ENCODE results near the gene MUC21. TPM values are rescaled to one million over a fixed set of nuclear protein-coding genes. Genes with fewer than 3 reads are reported as not detected.

The MUC21 gene
- total and polyA plus RNA-seq, 9 of the 15 experiments (the other 6 are each of a cell fraction or from before 2014, with no cell fraction given), result not detected

DNA sequence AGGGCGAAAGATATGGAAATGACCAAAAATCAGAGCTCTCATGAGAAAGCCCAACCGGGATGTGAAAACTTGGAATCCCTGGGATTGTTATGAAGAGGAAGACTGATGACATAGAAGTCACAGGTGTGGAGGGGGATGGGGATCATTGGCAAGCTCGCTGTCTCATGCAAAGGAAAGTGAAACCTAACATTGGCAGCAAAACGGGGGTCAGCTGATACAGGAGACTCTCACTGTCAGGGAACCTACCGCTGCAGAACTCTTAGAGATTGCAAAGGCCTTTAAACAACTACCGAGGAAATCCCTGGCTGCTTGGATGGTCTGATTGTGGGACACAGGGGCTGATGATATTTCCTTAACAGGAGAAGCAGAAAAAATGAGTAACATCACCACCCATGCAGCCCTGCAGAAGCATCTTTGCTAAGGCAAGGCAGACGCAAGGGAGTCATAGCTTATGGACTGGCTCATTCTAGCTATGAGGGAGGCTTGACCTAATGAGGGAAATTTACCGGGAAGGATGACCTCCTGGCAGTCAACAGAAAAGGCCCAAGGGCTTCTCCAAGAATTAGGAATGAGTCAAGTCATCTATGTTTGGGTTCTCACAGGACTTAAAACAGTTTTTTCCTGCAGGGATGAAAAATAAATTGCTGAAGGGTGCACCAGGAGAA lies 7.0 kb downstream of the MUC21 start:
- Histone ChIP-seq H3K9me1 (ENCODE audit: control insufficient read depth, insufficient read depth, low read length) (no peaks in the 10 kb centered on the region), H3K27ac (ENCODE audit: extremely low read depth, low read depth, low read length) (no peak overlapping the region), H3K9me3 (replicated peaks; ENCODE audit: control insufficient read depth, insufficient read depth, low read depth, low read length) (no peaks in the 10 kb centered on the region), H3K4me1 (replicated peaks in 1 of 2; ENCODE audit: control insufficient read depth in 2 of 2, insufficient read depth in 2 of 2, low read length in 2 of 2) (peaks cover 0 to 2% of the 10 kb centered on the region in 2 experiments; a peak in 2 of 5 replicates), H4K20me1 (replicated peaks; ENCODE audit: control insufficient read depth, insufficient read depth, low read length) (peaks cover 4% of the 10 kb centered on the region; the same call in 1 of the 2 replicates), H2AFZ (ENCODE audit: low read depth, low read length) (no peak overlapping the region), H3K36me3 (ENCODE audit: control insufficient read depth, insufficient read depth, low read length) (no peaks in the 10 kb centered on the region), H3K27me3 (ENCODE audit: control insufficient read depth in 2 of 2, insufficient read depth in 2 of 2, low read length in 2 of 2) (peaks cover 13 to 48% of the 10 kb centered on the region in 2 experiments), H3K4me2 (ENCODE audit: insufficient read depth, low read length) (no peak overlapping the region), H3K9ac (ENCODE audit: insufficient read depth in 1 of 2, low read depth in 2 of 2, low read length in 2 of 2) (no peak overlapping the region), H3K79me2 (ENCODE audit: control insufficient read depth, insufficient read depth, low read length) (no peaks in the 10 kb centered on the region), H3K4me3 (no peak overlapping the region)
- intact Hi-C loops (cut with micrococcal nuclease), result no loop called here
- FAIRE-seq (no peak), ATAC-seq (no peak), DNase-seq (ENCODE audit: extremely low read depth in 1 of 4, low spot score in 3 of 4) (no peak)
- BruUV-seq (replicated peaks), result no TSS peak
- POLR2A ChIA-PET, result interaction anchor here (0.7 kb wide), 1 partner anchor 73 kb away, joined by 3 read pairs; no protein-coding TSS in a partner anchor
- in situ Hi-C loops (cut with MboI), result no loop called here
- WGBS (ENCODE audit: insufficient coverage, low coverage, missing lambda C conversion rate), result 1% methylated on average over 8 of the region's 8 CpGs
- CTCF ChIA-PET (ENCODE audit: low intra/inter-chr PET ratio), result no interaction called here
- TF ChIP-seq, protein P1, sequence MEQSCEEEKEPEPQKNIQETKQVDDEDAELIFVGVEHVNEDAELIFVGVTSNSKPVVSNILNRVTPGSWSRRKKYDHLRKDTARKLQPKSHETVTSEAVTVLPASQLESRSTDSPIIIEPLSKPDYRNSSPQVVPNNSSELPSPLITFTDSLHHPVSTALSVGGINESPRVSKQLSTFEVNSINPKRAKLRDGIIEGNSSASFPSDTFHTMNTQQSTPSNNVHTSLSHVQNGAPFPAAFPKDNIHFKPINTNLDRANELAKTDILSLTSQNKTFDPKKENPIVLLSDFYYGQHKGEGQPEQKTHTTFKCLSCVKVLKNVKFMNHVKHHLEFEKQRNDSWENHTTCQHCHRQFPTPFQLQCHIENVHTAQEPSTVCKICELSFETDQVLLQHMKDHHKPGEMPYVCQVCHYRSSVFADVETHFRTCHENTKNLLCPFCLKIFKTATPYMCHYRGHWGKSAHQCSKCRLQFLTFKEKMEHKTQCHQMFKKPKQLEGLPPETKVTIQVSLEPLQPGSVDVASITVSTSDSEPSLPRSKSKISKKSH (CRISPR knock-in tag; IDR thresholded peaks at IDR 0.05), result no peak
- no peak for TF ChIP-seq ZBTB17 (CRISPR knock-in tag; IDR thresholded peaks at IDR 0.05)
- TF ChIP-seq, protein P2, sequence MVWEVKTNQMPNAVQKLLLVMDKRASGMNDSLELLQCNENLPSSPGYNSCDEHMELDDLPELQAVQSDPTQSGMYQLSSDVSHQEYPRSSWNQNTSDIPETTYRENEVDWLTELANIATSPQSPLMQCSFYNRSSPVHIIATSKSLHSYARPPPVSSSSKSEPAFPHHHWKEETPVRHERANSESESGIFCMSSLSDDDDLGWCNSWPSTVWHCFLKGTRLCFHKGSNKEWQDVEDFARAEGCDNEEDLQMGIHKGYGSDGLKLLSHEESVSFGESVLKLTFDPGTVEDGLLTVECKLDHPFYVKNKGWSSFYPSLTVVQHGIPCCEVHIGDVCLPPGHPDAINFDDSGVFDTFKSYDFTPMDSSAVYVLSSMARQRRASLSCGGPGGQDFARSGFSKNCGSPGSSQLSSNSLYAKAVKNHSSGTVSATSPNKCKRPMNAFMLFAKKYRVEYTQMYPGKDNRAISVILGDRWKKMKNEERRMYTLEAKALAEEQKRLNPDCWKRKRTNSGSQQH (CRISPR knock-in tag; IDR thresholded peaks at IDR 0.05), result no peak
- no peak for TF ChIP-seq MGA (IDR thresholded peaks at IDR 0.05)
